ENCODE measurements around the gene KIT.

The KIT gene

GRCh38 chr4:54660591-54660990 lies 2.8 kb downstream of the KIT start:
- DNase-seq (ENCODE audit: low read depth, low spot score), result no peak

GRCh38 chr4:54661169-54661568 lies 3.4 kb downstream of the KIT start:
- DNase-seq (ENCODE audit: low read depth, low spot score), result no peak

GRCh38 chr4:54661686-54662085 lies 3.9 kb downstream of the KIT start:
- no peak for DNase-seq (ENCODE audit: low read depth, low spot score)

GRCh38 chr4:54662123-54662522 lies 4.4 kb downstream of the KIT start:
- no peak for DNase-seq (ENCODE audit: low read depth, low spot score)

DNA sequence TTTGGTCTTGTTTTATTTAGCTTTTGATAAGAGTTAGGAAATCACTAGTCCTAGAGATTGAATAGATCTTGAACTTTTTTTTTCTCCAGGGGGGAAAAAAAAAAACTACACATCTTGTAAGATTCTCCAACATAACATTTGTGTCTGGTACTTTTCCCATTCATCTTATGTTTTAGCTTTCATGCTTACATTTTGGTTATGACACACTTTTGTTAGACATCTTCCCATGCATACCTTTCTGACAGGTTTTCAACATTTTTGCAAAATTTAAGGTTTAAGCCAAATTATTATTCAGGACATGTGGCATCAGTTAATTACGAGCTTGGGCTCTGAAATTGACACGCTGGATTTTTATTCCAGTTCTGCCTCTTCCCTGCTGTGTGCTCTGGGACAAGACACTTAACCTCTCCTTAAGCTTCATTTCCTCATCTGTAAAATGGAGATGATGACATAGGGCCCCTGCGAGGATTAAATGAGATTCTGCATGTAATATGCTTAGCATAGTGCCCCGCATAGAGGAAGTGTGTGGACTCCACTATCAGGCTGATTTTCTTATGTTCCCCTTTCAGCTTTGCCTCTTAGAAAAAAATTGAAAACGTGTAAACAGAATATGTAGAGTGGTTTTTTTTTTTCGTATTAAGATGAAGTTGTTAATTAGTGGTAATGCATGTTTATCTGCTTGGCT lies 5.3 kb downstream of the KIT start:
- no peak for DNase-seq (ENCODE audit: low read depth, low spot score)

DNA sequence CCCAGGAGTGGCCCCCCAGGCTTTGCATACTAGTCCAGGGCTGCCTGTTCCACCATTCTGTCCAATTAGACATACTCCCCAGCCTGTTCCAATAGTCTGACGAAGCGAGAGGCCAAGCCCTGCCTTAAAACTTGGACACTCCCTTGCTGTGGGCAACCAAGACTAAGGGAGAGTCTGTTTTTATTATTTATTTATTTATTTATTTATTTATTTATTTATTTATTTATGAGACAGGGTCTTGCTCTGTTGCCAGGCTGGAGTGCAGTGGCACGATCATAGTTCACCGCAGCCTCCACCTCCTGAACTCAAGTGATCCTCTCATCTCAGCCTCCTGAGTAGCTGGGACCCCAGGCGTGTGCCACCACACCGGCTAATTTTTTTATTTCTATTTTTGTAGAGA lies 6.6 kb downstream of the KIT start:
- DNase-seq (ENCODE audit: low read depth, low spot score), result no peak

DNA sequence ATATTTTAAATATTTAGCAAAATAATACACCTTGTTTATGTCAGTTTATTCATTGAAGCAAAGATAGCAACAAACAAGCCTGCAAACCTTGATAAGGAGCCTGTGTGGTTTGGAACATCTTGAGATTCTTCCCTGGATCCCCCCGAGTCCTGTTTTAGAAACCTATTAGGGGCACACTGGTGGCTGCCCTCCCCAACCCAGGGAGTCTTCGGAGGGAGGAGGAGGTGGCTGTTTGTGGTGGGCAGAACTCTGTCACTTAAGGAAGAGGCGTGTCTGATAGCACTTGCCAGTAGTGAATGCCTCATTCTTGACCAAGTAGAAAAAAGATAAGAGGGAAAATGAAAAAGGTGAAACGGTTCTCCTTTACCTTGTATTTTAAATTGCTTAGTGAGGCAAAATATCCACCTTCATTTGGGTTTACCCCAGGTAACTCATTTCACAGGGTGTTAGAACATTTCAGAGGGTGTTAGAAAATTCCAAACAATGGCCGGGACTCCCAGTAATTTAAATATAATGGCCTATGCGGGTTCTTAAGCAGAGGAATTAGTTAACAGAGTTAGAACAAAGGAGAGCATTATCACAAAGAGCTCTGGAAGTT lies 10.4 kb downstream of the KIT start:
- DNase-seq (ENCODE audit: low read depth, low spot score), result no peak

- peak; percentile 14 for DNase-seq (ENCODE audit: low read depth, low spot score)
These were observed 12.1 kb downstream of the KIT start for GRCh38 chr4:54669831-54670230.

- DNase-seq (ENCODE audit: low read depth, low spot score), result peak; percentile 51
These were observed 18.1 kb downstream of the KIT start for GRCh38 chr4:54675721-54676461.

DNA sequence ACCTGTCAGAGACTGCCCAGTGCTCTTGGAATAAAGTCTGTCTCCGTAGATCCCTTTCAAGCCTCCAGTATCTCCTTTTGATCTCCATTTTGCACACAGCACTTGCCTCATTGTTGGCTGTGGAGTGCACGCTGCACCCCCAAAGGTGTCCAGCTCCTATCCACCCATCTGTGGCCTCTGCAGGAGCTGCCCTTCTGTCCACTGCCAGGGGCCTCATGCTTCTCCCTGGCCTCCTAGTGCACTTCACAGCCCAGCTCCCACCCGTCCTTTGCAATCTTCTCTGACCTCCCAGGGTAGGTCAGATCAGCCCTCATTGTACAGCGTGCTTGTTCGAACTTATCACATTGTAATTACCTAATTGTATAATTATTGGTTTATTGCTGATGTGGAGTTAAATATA lies 18.9 kb downstream of the KIT start:
- DNase-seq (ENCODE audit: low read depth, low spot score), result no peak

DNA sequence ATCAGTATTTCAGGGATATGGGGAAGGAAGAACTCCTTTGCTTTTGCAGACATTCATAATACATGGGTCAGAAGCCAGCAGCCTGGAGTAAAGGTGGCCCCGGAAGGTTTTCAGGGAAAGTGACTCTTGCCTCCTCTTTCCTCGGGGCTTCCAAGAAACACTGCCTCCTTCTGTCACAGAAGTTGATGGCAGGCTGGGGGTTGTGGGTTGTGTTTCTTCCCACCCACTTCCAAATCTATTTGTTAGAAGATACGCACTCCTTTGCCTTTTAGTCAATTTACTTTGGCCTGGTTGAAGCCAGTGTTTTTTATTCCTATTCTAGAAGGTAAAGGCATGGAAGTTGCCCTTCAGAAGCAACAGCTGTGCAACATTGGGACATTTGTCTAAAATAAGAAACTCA lies 19.7 kb downstream of the KIT start:
- DNase-seq (ENCODE audit: low read depth, low spot score), result no peak

GRCh38 chr4:54677853-54678650 lies 20.3 kb downstream of the KIT start:
- no peak for DNase-seq (ENCODE audit: low read depth, low spot score)

DNA sequence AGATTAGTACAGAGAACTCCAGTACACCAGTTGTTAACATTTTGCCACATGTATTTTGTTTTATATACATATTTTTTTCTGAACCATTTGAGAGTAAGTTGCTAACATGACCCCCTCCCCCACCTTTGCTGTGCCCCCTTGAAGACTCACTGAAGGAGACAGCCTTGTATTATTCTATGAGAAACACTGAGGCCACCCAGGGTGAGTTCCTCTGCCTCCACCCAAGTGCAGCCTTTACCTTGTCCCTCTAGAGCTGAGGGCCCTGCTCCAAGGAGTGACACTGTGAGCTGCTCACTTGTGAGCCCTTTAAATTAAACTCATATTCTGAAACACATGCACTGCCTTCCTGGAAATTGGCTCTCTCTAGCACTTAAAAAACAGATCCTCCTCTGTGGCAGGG lies 21.1 kb downstream of the KIT start:
- no peak for DNase-seq (ENCODE audit: low read depth, low spot score)

- no peak for DNase-seq (ENCODE audit: low read depth, low spot score)
These were observed 22.1 kb downstream of the KIT start for GRCh38 chr4:54679813-54680212.

GRCh38 chr4:54683616-54684346 lies 26.0 kb downstream of the KIT start:
- peak; percentile 34 for DNase-seq (ENCODE audit: low read depth, low spot score)

GRCh38 chr4:54685810-54686209 lies 28.1 kb downstream of the KIT start:
- no peak for DNase-seq (ENCODE audit: low read depth, low spot score)

DNA sequence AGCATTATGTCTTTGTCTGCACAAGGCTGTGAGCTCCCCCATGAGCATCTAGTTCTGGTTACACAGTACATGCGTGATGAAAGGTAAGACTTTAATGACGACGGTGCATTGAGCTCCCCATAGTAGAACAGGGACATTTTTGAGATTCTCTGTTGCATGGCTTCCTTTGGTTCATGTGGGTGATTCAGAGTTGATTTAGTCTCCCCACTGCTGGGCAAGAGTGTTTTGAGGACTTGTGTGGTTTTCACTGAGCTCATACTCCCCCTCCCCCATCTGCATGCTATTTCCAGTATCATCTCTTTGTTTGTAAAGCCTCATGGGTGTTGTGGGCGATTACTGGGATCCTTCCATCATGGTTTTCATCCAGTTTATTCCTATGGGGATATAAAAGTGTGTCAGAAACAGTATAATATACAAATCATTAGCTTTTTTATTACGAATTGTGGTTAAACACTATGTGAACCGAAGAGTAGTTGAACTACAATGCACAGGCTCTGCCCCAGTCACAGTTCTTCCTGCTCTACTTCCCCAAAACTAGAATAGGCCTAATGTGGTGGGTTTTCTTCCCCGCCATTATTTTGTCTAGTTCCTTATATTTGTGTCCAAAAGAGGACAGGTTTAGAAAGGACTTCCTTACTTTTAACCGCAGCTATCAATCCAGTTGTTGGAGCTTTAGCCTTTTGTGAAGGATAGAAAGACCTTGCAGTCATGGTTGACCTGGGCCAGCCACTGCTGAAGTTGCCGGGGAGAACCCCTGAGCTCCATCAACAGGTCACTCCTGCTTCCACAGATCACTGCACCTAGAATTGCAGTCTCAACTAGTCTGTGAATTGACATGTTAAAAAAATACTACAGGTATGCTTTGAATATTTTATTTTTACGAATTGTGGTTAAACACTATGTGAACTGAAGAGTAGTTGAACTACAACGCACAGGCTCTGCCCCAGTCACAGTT lies 30.4 kb downstream of the KIT start:
- no peak for DNase-seq (ENCODE audit: low read depth, low spot score)

- no peak for DNase-seq (ENCODE audit: low read depth, low spot score)
These were observed 37.6 kb downstream of the KIT start for GRCh38 chr4:54695337-54695736.

DNA sequence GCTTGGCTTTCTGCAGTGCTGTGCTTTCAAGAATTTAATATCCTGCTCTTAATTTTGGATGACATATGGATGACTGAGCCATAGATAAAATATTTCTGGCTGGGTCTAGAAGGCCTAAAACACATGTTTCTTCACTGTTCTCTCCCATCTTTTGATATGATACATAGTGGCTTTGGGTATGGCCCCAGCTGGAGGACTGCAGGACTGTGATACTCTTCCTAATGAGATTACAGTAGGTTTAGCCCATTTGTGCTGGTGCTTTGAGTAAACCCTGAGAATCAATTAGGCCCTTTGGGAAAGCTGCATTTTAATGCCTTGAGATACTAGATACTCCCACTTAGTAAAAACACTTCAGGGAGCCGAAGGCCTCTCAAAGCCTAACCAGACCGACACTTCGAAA lies 38.0 kb downstream of the KIT start:
- no peak for DNase-seq (ENCODE audit: low read depth, low spot score)

GRCh38 chr4:54696649-54697048 lies 38.9 kb downstream of the KIT start:
- DNase-seq (ENCODE audit: low read depth, low spot score), result no peak

Measured in ELF-1 (cell line).